Esophagus squamous epithelium (tissue), 5 donors: Measurements from ENCODE around the gene CIB2. TPM values are rescaled to one million over a fixed set of nuclear protein-coding genes. Genes with fewer than 3 reads are reported as not detected.

ENCODE experiments used
- DNase-seq: peaks from one replicate; lab custom pipeline; 2025; lab: John Stamatoyannopoulos, UW
- H3K27ac ChIP-seq, 4 donors: fragments of 200-600 bp; sonication (generic); one replicate each; pipeline ENCODE4 v1.5.1; 2016 to 2019; ENCODE audit warnings: mild to moderate bottlenecking in 1 of 4
- H3K27me3 ChIP-seq, 4 donors: fragments of 200-600 bp; sonication (generic); 1 replicate in 3 of 4; 2 replicates in 1 of 4; pipeline versions ENCODE4 v1.5.1 to v1.6.0; 2017 to 2021; ENCODE audit warnings: antibody characterized with exemption in 1 of 4
- H3K36me3 ChIP-seq, 3 donors: fragments of 200-600 bp; sonication (generic); one replicate each; pipeline ENCODE4 v1.5.1; 2016 to 2019
- H3K4me1 ChIP-seq, 3 donors: fragments of 200-600 bp; sonication (generic); one replicate each; pipeline ENCODE4 v1.5.1; 2017 to 2019
- H3K4me3 ChIP-seq, 4 donors: fragments of 200-600 bp; sonication (generic); 1 replicate in 3 of 4; 2 replicates in 1 of 4; pipeline ENCODE4 v1.5.1; 2016 to 2019; ENCODE audit warnings: mild to moderate bottlenecking in 2 of 4, moderate library complexity in 1 of 4
- H3K9me3 ChIP-seq, 3 donors: fragments of 200-600 bp; sonication (generic); one replicate each; pipeline ENCODE4 v1.5.1; 2016 to 2019
- POLR2A ChIP-seq, 4 donors: fragments of 450-650 bp; IDR thresholded peaks; one replicate each; pipeline ENCODE4 v1.6.1; 2017; ENCODE audit warnings: antibody characterized with exemption in 4 of 4, mild to moderate bottlenecking in 4 of 4, moderate library complexity in 3 of 4
- WGBS, 2 donors: methylation state at CpG; one replicate each; pipeline ENCODE4 v1.1.5; 2018; 5-methylcytosine and 5-hydroxymethylcytosine counted together
- intact Hi-C: fragments of 100-400 bp; cut with DNase I; formaldehyde crosslinking; loops from one replicate; pipeline ENCODE4 v1.15.0; 2022
- total RNA-seq, 4 donors: library from RNA; depleted of rRNA; stranded (reverse); fragments of >200 nt; gene quantifications; one replicate each; pipeline ENCODE4 v1.1.0, GENCODE V29; 2016
- TF ChIP-seq, protein P1 (sequence below), 6 experiments: fragments of 450-650 bp in 4 of 6; fragments of 200-600 bp in 2 of 6; sonication (generic) in 2 of 6; IDR thresholded peaks; one replicate each; pipeline ENCODE4 v1.5.1; 2016 to 2019; ENCODE audit warnings: antibody characterized with exemption in 6 of 6, mild to moderate bottlenecking in 4 of 6, moderate library complexity in 4 of 6
- donor health status: DM: yes; HTN: yes; CAD: no.

Gene CIB2
- total RNA-seq, 4 donors from 2014 or later, result 1.1 to 11.8 (median 1.5) TPM

DNA sequence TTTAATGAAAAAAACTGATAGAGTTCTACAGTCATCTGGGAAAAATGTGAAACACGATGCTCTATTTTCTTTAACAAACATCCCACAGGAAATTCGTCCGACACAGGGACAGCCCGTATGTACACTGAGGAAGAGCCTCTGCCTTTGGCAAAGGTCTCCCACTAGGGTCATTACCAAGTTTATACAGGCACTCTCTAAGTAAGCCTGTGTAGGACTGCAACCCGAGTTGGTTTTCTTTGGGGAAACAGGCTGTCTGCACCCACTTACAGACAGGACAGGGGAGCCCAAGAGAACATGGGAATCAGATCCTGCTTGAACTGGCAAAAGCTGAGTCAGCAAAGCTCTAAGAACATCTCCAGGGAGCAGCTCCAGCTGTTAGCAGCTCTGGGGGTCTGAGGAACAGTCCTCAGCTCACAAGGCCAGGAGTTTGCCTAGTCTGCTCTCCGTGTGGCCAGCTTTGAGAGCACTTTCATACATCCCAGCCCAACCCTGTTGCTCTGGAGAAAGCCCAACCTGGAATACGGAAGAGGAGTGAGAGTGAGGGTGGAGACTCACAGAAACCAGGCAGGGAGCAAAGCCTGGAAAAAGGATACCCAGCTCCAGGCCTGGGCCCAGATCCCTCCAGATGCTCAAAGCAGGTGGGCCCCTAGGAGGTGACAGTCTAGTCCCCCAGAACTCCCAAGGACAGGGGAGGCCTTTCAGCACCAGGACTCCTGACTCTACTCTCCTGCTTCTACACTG lies 55.6 kb downstream of the CIB2 start:
- H3K4me1 ChIP-seq, result peaks cover 25 to 72% (median 38%) of the 10 kb centered on the region in 3 donors
- DNase-seq, result no peak

DNA sequence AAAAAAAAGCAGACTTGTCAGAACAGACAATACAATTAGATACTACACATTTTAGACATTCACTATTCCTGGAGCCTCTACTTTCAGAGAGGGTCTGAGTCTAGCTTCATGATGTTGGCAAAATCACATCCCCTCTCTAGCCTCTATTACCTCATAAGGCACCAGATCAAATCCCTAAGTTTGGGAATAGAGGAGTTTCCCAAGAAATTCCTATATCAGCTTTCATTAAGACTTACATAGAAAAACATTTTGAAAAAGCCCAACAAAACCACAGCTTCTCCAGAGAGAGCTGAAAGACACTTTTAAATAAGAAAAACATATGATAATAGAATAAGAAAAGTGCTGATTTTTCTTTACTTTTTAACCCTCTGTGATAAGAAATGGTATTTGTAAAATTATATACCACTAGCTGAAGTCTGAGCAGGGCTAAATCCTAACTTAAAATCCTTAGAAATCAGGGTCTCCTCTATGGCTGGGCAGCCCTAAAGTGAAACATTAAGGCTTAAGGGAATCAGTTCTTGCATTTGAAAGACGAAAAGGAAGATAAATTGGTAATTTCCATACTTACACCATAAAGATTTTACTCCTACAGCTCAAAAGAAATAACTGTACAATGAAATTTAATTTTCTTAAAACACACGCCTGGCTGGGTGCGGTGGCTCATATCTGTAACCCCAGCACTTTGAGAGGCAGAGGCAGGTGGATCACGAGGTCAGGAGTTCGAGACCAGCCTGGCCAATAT lies 58.0 kb downstream of the CIB2 start:
- no peak for TF ChIP-seq POLR2A (IDR thresholded peaks at IDR 0.05)
- TF ChIP-seq, protein P1, sequence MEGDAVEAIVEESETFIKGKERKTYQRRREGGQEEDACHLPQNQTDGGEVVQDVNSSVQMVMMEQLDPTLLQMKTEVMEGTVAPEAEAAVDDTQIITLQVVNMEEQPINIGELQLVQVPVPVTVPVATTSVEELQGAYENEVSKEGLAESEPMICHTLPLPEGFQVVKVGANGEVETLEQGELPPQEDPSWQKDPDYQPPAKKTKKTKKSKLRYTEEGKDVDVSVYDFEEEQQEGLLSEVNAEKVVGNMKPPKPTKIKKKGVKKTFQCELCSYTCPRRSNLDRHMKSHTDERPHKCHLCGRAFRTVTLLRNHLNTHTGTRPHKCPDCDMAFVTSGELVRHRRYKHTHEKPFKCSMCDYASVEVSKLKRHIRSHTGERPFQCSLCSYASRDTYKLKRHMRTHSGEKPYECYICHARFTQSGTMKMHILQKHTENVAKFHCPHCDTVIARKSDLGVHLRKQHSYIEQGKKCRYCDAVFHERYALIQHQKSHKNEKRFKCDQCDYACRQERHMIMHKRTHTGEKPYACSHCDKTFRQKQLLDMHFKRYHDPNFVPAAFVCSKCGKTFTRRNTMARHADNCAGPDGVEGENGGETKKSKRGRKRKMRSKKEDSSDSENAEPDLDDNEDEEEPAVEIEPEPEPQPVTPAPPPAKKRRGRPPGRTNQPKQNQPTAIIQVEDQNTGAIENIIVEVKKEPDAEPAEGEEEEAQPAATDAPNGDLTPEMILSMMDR (IDR thresholded peaks at IDR 0.05), result no peak
- Histone ChIP-seq H3K9me3 (no peaks in the 10 kb centered on the region), H3K27me3 (no peaks in the 10 kb centered on the region), H3K4me3 (peak overlapping the region in 1 of 4 donors; percentile 31), H3K27ac (peak overlapping the region; percentile 31 to 82 (median 51)), H3K36me3 (no peaks in the 10 kb centered on the region), H3K4me1 (peaks cover 36 to 94% (median 60%) of the 10 kb centered on the region in 3 donors)
- intact Hi-C loops, result no loop called here
- DNase-seq, result no peak
- 86 to 93% methylated on average over 5 of the region's 5 CpGs for WGBS, 2 donors

More for the DNA sequence above, 55.6 kb downstream of the CIB2 start:
- Histone ChIP-seq H3K9me3 (no peaks in the 10 kb centered on the region), H3K27ac (peak overlapping the region; percentile 82 to 95 (median 92)), H3K27me3 (no peaks in the 10 kb centered on the region), H3K36me3 (no peaks in the 10 kb centered on the region), H3K4me3 (peak overlapping the region; percentile 52 to 96 (median 76))
- intact Hi-C loops, result no loop called here
- 2 to 10% methylated on average over 5 to 7 of the region's 7 CpGs for WGBS, 2 donors
- TF ChIP-seq, protein P1 (IDR thresholded peaks at IDR 0.05), result no peak
- peak in 1 of 4 donors; percentile 42 for TF ChIP-seq POLR2A (IDR thresholded peaks at IDR 0.05)

- Histone ChIP-seq H3K9me3 (no peaks in the 10 kb centered on the region), H3K36me3 (no peaks in the 10 kb centered on the region), H3K27ac (peak overlapping the region; percentile 31 to 82 (median 51)), H3K4me1 (peaks cover 41 to 97% (median 65%) of the 10 kb centered on the region in 3 donors), H3K27me3 (no peaks in the 10 kb centered on the region), H3K4me3 (peak overlapping the region in 1 of 4 donors; percentile 31)
- 44 to 53% methylated on average over 7 to 8 of the region's 9 CpGs for WGBS, 2 donors
- no peak for DNase-seq
- TF ChIP-seq POLR2A (IDR thresholded peaks at IDR 0.05), result peak in 1 of 4 donors; percentile 30
- TF ChIP-seq, protein P1 (IDR thresholded peaks at IDR 0.05), result no peak
- intact Hi-C loops, result no loop called here
These were observed 59.0 kb downstream of the CIB2 start for GRCh38 chr15:78072080-78072892.

DNA sequence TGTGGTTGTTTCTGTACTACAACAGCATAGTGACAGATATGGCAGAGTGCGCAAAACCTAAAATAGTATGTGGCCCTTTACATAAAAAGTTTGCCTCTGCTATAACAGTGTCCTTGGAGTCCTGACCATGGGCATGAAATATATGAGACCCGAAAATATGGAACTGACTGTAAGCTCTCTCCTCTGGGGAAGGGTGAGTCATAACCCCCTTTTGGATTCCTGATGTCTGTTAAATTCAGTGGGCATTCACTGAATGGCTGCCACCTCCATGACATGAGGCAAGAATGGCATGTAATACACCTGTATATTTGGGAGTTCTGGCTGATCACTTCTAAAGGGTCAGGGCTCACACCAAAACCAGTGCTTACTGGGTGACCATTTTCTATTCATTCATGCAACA lies 59.9 kb downstream of the CIB2 start:
- no peaks in the 10 kb centered on the region for H3K36me3 ChIP-seq
- intact Hi-C loops, result no loop called here
- TF ChIP-seq POLR2A (IDR thresholded peaks at IDR 0.05), result no peak
- TF ChIP-seq, protein P1 (IDR thresholded peaks at IDR 0.05), result no peak
- H3K27ac ChIP-seq, result peak overlapping the region in 3 of 4 donors; percentile 48 to 82 (median 54)
- H3K27me3 ChIP-seq, result no peaks in the 10 kb centered on the region
- WGBS, 2 donors, result 53 to 84% methylated on average over 2 of the region's 2 CpGs
- no peak overlapping the region for H3K4me3 ChIP-seq
- H3K9me3 ChIP-seq, result no peaks in the 10 kb centered on the region
- no peak for DNase-seq
- peaks cover 41 to 100% (median 72%) of the 10 kb centered on the region in 3 donors for H3K4me1 ChIP-seq
